Upper lobe of left lung (tissue), 6 donors: ENCODE results near the gene BMS1. TPM values are rescaled to one million over a fixed set of nuclear protein-coding genes. Genes with fewer than 3 reads are reported as not detected.

ENCODE experiments used
- ATAC-seq, 2 donors: fragments of 200-7000 bp; cut with Tn5 transposase; one replicate each; pipeline ENCODE4 v1.9.1; 2022; ENCODE audit warnings: mild to moderate bottlenecking in 2 of 2, moderate library complexity in 2 of 2; ENCODE audit not compliant: low FRiP score in 2 of 2
- DNase-seq, 2 donors: peaks; one replicate each; pipeline ENCODE4 v3.0.0-alpha.2; 2019 to 2020
- H3K27ac ChIP-seq, 4 donors: fragments of 200-600 bp; sonication (generic); one replicate each; pipeline ENCODE4 v1.5.1; 2016 to 2019
- H3K27me3 ChIP-seq, 4 donors: fragments of 200-600 bp; sonication (generic); one replicate each; pipeline ENCODE4 v1.5.1; 2017 to 2019
- H3K36me3 ChIP-seq, 4 donors: fragments of 200-600 bp; sonication (generic); one replicate each; pipeline ENCODE4 v1.5.1; 2016 to 2019
- H3K4me1 ChIP-seq, 4 donors: fragments of 200-600 bp; sonication (generic); one replicate each; pipeline ENCODE4 v1.5.1; 2018 to 2019
- H3K4me3 ChIP-seq, 4 donors: fragments of 200-600 bp; sonication (generic); one replicate each; pipeline ENCODE4 v1.5.1; 2017 to 2019; ENCODE audit warnings: mild to moderate bottlenecking in 2 of 4, moderate library complexity in 1 of 4
- H3K9me3 ChIP-seq, 4 donors: fragments of 200-600 bp; sonication (generic); one replicate each; pipeline ENCODE4 v1.5.1; 2018 to 2019
- EP300 ChIP-seq, 4 donors: sonication (generic); formaldehyde crosslinking; IDR thresholded peaks; one replicate each; pipeline ENCODE4 v1.5.1; 2017; ENCODE audit warnings: antibody characterized with exemption in 4 of 4, control low read depth in 2 of 4
- POLR2A ChIP-seq, 4 donors: fragments of 450-650 bp; IDR thresholded peaks; one replicate each; pipeline ENCODE4 v1.5.1; 2016 to 2017; ENCODE audit warnings: antibody characterized with exemption in 4 of 4, mild to moderate bottlenecking in 2 of 4
- POLR2AphosphoS5 ChIP-seq, 2 donors: sonication (generic); formaldehyde crosslinking; IDR thresholded peaks; one replicate each; pipeline ENCODE4 v1.5.1; 2017; ENCODE audit warnings: antibody characterized with exemption in 2 of 2
- WGBS, 2 donors: methylation state at CpG; one replicate each; pipeline ENCODE4 v1.1.5; 2017 to 2018; 5-methylcytosine and 5-hydroxymethylcytosine counted together
- total RNA-seq, 6 donors: library from RNA; depleted of rRNA in 4 of 6; stranded (reverse); fragments of >200 nt in 4 of 6; gene quantifications; one replicate each; pipeline versions ENCODE4 v1.1.0 to v1.2.1, GENCODE V29; 2016 to 2021
- TF ChIP-seq, protein P1 (sequence below), 6 experiments: fragments of 450-650 bp in 4 of 6; fragments of 200-600 bp in 2 of 6; sonication (generic) in 2 of 6; IDR thresholded peaks; one replicate each; pipeline ENCODE4 v1.5.1; 2016 to 2019; ENCODE audit warnings: antibody characterized with exemption in 6 of 6
- donor health status: DM: no; HTN: no; CAD: no; lungs with moderate emphysema.
- donor health status: DM: no; HTN: yes; CAD: no; lungs with severe emphysema.

The BMS1 gene
- total RNA-seq, 6 donors from 2014 or later: 8.1 to 19.3 (median 14.3) TPM

DNA sequence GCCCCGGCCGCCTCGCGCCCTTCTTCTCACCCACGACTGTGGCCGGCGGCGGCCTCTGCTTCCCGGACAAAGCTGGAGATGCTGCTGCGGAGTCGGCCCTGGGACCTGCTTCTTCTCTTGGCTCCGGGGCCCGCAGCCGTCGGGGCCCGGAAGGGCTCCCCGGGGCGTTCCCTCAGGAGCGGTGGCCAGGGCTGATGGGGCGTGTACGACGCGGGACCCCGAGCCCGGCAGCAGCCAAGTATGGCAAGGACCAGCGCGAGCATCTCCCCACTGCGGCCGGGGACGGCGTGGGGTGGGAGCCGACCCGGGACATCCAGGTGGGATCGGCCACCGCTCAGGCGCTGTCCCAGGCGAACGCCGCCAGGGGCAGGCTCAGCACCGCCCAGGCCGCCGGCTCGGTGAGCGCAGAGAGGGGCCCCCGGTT, 27.6 kb upstream of the BMS1 start:
- Histone ChIP-seq H3K9me3 (no peaks in the 10 kb centered on the region), H3K27ac (peak overlapping the region in 2 of 4 donors; percentile 73 to 79), H3K4me1 (peaks cover 9 to 34% (median 22%) of the 10 kb centered on the region in 4 donors), H3K36me3 (no peaks in the 10 kb centered on the region), H3K4me3 (peak overlapping the region; percentile 49 to 66 (median 57)), H3K27me3 (peaks cover 0 to 19% (median 11%) of the 10 kb centered on the region in 4 donors)
- DNase-seq (peak in 1 of 2 donors; percentile 87), ATAC-seq (peak in 1 of 2 donors; percentile 30)
- TF ChIP-seq, protein P1, sequence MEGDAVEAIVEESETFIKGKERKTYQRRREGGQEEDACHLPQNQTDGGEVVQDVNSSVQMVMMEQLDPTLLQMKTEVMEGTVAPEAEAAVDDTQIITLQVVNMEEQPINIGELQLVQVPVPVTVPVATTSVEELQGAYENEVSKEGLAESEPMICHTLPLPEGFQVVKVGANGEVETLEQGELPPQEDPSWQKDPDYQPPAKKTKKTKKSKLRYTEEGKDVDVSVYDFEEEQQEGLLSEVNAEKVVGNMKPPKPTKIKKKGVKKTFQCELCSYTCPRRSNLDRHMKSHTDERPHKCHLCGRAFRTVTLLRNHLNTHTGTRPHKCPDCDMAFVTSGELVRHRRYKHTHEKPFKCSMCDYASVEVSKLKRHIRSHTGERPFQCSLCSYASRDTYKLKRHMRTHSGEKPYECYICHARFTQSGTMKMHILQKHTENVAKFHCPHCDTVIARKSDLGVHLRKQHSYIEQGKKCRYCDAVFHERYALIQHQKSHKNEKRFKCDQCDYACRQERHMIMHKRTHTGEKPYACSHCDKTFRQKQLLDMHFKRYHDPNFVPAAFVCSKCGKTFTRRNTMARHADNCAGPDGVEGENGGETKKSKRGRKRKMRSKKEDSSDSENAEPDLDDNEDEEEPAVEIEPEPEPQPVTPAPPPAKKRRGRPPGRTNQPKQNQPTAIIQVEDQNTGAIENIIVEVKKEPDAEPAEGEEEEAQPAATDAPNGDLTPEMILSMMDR (IDR thresholded peaks at IDR 0.05): peak in 4 of 6 experiments; percentile 17 to 23 (median 19)
- no peak for TF ChIP-seq EP300 (IDR thresholded peaks at IDR 0.05)
- 4% methylated on average over 9 of the region's 45 CpGs; no CpG with 5 or more reads in 1 of the 2 donors for WGBS, 2 donors

DNA sequence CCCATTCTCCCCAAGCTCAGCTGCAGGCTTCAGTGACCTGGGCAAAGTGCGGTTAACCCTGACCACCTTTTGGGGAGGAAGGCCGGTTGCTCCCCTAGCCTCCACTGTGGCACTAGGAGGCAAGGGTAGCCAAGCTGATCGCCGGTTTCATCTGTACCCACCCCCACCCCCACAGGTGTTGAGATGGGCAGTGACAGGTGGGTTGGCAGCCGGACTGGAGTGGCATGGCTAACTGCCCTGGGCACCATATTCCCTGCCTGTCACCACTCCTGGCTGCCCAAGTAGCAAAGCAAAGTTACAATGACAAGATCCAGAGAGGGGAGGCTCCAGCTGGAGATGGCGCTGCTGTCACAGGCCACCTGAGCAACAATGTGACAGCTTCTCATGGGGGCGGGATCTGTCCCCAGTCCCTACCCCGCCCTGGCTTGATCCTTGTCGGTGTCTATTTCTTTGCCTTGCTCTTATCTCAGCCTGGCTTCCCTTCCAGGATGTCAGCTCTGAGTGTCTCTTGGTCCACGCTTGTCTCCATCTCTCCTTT, 27.0 kb upstream of the BMS1 start:
- Histone ChIP-seq H3K4me1 (peaks cover 9 to 34% (median 22%) of the 10 kb centered on the region in 4 donors), H3K27me3 (peaks cover 0 to 19% (median 11%) of the 10 kb centered on the region in 4 donors), H3K9me3 (no peaks in the 10 kb centered on the region), H3K4me3 (peak overlapping the region in 3 of 4 donors; percentile 49 to 59 (median 55)), H3K27ac (no peak overlapping the region), H3K36me3 (no peaks in the 10 kb centered on the region)
- TF ChIP-seq, protein P1 (IDR thresholded peaks at IDR 0.05): peak in 1 of 6 experiments; percentile 5
- no peak for TF ChIP-seq EP300 (IDR thresholded peaks at IDR 0.05)
- WGBS, 2 donors: 69% methylated on average over 4 to 10 of the region's 10 CpGs
- ATAC-seq (no peak), DNase-seq (no peak)

DNA sequence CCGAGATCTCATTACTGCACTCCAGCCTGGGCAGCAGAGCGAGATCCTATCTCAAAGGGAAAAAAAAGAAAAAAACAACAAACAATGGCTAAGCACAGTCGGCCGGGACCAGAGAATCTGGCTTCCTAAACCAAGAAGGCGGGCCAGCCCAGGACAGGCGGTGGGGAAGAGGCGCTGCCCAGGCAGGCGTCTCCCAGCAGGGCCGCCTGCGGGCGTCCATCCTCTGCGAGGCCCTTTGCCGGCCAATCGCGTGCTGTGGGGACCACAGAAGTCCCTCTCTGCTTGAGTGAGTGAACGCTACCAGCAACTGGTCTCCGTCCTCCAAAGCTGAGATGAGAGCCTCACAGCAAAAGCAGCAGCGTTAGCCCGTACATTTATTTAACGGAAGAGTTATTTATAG, 14.7 kb upstream of the BMS1 start:
- no peak for ATAC-seq
- TF ChIP-seq, protein P1 (IDR thresholded peaks at IDR 0.05): no peak
- TF ChIP-seq POLR2A (IDR thresholded peaks at IDR 0.05) (no peak), POLR2AphosphoS5 (IDR thresholded peaks at IDR 0.05) (no peak), EP300 (IDR thresholded peaks at IDR 0.05) (no peak)
- Histone ChIP-seq H3K27ac (no peak overlapping the region), H3K27me3 (no peaks in the 10 kb centered on the region), H3K4me3 (no peak overlapping the region), H3K9me3 (peaks cover 0 to 8% (median 2%) of the 10 kb centered on the region in 4 donors), H3K36me3 (no peaks in the 10 kb centered on the region), H3K4me1 (no peaks in the 10 kb centered on the region)
- DNase-seq: peak in 1 of 2 donors; percentile 44
- WGBS, 2 donors: 82 to 86% methylated on average over 18 to 20 of the region's 20 CpGs

DNA sequence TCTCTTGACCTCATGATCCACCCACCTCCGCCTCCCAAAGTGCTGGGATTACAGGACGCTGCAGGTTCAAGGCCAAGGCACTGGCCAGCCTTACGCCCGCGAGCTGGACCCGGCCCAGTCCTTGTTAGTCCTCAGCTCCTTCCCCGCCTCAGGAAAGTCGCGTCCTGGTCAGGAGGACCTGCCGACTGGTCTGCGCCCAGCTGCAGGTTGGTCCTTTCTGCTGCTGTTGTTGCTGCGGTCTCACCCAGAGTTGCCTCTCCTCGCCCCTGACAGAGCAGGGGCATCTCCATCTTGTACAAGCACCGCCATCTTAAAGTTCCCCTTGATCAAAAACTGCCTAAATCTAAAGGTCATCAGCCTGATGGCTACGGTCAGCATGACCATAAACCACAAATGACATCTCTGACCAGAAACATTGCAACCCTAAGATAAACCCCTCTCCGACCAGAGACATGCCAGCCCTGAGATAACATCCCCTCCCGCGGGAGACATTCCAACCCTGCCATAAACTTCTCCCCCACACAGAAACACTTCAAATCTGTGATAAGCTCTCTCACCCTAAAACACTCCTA, 13.9 kb upstream of the BMS1 start:
- H3K27ac ChIP-seq: no peak overlapping the region
- WGBS, 2 donors: 87 to 92% methylated on average over 13 to 18 of the region's 18 CpGs
- DNase-seq (peak in 1 of 2 donors; percentile 46), ATAC-seq (no peak)
- TF ChIP-seq, protein P1 (IDR thresholded peaks at IDR 0.05): no peak
- no peak for TF ChIP-seq EP300 (IDR thresholded peaks at IDR 0.05)
- no peak for TF ChIP-seq POLR2AphosphoS5 (IDR thresholded peaks at IDR 0.05)
- TF ChIP-seq POLR2A (IDR thresholded peaks at IDR 0.05): no peak
- no peaks in the 10 kb centered on the region for H3K4me1 ChIP-seq
- H3K4me3 ChIP-seq: no peak overlapping the region
- H3K9me3 ChIP-seq: peaks cover 0 to 8% (median 2%) of the 10 kb centered on the region in 4 donors
- no peaks in the 10 kb centered on the region for H3K27me3 ChIP-seq
- no peaks in the 10 kb centered on the region for H3K36me3 ChIP-seq

DNA sequence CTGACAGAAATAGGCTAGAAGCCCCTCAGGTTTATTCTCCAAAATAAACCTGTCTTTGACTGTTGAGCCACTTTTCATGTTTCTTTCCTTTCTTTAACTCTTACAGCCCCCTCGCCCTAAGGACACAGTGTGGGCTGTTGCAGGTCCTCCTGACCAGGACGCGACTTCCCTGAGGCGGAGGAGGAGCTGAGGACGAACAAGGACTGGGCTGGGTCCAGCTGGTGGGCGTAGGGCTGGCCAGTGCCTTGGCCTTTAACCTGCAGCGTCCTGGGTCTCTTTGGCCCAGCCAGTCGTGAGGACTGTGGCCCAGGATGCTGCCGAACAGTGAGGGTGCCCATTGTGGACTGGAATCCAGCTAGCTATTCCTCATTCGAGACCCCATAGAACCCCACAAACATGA, 13.4 kb upstream of the BMS1 start:
- peak in 1 of 2 donors; percentile 27 for DNase-seq
- Histone ChIP-seq H3K36me3 (no peaks in the 10 kb centered on the region), H3K4me1 (no peaks in the 10 kb centered on the region), H3K9me3 (peaks cover 0 to 8% (median 2%) of the 10 kb centered on the region in 4 donors), H3K4me3 (no peak overlapping the region), H3K27ac (no peak overlapping the region), H3K27me3 (no peaks in the 10 kb centered on the region)
- ATAC-seq: no peak
- 92 to 94% methylated on average over 8 to 10 of the region's 10 CpGs for WGBS, 2 donors
- TF ChIP-seq, protein P1 (IDR thresholded peaks at IDR 0.05): no peak
- no peak for TF ChIP-seq EP300 (IDR thresholded peaks at IDR 0.05)
- TF ChIP-seq POLR2AphosphoS5 (IDR thresholded peaks at IDR 0.05): no peak
- TF ChIP-seq POLR2A (IDR thresholded peaks at IDR 0.05): no peak
